NCI-H1417 treated with DMSO at 0.1 percent for 48 hours (cell line): ENCODE data around the gene COPRS.

Experiments
- DNase-seq: peaks from one replicate; lab custom pipeline; 2025; lab: John Stamatoyannopoulos, UW

Gene COPRS, protein sequence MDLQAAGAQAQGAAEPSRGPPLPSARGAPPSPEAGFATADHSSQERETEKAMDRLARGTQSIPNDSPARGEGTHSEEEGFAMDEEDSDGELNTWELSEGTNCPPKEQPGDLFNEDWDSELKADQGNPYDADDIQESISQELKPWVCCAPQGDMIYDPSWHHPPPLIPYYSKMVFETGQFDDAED

DNA sequence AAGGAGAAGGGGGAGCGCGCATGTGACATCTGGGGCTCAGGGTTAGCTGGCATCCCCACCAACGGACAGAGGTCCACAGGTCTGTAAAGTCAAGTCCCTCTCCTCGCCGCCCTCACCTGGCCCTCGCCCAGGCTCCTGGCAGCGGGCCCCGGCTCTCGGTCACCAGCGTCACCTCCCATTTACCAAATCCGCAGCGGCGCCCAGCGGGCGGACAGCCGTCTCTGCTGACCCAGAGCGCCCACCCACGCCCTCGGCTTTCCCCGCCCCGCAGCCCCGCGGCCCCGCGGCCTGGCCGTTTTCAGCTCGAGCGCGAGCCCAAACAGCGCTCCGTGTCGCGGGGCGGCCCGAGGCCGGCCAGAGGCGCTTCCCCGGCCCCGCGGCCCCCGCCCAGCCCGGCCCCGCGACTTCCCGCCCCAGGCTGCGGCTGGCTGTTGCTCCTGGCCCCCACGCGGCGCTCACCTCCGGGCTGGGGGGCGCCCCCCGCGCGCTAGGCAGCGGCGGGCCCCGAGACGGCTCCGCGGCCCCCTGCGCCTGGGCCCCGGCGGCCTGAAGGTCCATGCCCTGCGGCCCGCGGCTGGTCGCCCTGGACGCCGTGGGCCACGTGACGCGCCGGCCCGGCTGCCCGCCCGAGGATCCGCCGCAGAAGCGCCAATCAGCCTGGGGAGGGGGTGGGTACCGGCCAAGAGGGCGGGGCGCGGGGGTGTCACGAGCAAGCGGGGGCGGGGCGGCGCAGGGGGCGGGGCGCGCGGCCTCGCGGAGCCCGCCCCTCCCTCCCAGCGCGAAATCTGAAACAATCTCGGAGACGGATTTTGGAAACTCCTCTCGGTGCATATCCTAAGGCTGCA lies at the start of gene COPRS:
TSS of gene COPRS (minus strand) at position 603 of the 845 bp plus-strand sequence. CDS start at position 558, 45 bp downstream.
- no peak for DNase-seq

DNA sequence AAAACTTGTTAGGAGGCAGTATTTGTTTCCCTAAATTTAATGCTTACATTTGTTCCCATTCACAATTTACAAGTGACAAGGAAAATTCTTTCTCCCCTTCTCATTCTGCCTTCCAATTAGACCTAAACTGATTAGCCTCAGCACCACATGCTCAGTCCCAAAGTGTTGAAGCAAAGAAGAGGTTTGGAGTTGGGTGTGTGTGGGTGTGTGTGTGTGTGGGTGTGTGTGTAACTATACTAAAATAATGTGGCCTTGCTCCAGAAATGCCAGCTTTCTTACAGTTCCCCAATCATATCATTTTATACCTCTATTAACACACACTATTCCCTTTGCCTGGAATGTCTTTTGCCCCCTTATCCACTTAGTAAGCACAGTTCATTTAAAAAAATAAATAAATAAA lies 49.3 kb upstream of the COPRS start:
- no peak for DNase-seq

DNA sequence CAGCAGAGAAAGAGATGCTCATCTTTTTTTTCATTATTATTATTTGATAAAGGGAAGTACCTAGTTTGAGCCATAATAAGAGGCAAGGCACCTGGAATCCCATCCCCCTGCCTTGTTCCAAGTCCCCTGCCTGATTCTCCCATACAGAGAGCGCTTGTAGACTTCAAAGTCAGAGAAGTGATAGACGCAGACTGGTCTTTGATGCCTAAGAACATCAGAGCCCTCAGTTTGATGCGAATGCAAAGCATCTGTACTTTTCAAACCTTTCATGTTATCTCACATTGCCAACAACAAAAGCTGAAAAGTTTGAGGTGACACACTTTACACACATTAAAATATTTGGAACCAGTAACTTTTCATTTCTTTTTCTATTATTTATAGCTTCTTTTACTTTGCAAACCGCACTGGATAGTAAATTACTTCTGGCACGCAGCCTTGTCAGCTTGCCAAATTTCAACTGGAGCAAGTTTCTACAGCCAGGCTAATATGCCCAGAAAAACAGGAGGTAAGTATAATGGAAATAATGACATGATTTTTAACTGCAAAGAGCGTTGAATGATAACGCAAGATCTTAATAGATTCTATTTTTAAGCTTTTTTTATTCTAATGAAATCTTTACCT lies 48.4 kb upstream of the COPRS start:
- no peak for DNase-seq

DNA sequence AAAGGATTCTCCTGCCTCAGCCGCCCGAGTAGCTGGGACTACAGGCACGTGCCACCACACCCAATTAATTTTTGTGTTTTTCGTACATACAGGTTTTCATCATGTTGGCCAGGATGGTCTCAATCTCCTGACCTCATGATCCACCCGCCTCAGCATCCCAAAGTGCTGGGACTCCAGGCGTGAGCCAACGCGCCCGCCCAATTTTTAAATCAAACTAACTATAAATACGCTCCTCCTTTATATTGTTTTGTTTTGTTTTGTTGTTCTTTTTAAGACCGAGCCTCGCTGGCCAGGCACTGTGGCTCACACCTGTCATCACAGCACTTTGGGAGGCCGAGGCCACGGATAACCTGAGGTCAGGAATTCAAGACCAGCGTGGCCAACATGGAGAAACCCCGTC lies 44.4 kb upstream of the COPRS start:
- DNase-seq = no peak

DNA sequence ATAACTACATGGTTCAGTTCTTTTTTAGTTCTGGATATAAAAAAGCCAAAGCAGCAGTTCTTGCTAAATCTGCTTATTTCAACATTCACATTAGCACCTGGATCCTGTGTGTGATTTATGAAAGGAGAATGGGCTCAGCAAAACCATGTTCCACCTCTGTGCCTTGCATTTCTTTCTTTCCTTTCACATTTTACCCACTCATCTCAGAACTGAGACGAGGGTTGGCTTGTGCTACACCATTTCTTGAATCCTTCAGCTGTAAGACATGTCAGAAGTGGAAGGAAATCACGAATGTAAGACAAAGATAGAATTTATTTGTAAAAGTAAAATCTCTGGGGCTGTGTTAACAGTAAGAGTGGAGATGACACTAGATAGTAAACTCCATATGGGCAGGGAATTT lies 43.6 kb upstream of the COPRS start:
- no peak for DNase-seq

DNA sequence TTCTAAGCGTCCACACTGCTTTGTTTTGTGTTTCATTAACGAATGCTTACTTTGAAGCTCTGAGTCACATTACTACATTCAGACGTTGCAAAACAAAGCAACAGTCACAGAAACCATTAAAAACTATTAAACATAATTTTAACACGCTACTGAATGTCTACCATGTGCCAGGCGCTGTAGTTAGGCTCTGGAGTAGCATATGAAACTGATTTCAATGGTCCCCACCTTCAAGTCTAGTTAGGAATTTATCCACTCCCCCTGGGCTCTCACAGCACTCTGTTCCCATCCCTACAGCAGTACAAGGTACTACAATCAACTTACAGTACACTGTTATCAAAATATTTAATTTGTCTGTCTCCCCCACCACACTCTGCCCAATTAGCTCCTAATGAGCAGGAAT lies 41.8 kb upstream of the COPRS start:
- DNase-seq = no peak

DNA sequence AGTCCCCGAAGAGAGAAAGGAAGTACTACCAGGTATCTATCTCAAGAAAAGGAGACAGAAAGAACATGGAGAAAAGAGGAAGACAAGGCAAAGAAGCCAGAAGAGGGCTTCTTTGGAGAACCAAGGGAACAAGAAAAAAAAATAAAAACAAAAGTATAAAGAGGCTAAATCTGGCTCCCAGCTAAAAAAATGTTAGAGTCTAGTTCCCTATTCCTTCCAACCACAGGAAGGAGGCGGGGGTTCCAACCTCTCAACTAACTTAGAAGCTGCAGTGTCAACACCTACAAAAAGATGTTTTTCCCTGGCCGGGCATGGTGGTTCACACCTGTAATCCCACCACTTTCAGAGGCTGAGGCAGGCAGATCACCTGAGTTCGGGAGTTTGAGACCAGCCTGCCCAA lies 29.1 kb upstream of the COPRS start:
- no peak for DNase-seq

DNA sequence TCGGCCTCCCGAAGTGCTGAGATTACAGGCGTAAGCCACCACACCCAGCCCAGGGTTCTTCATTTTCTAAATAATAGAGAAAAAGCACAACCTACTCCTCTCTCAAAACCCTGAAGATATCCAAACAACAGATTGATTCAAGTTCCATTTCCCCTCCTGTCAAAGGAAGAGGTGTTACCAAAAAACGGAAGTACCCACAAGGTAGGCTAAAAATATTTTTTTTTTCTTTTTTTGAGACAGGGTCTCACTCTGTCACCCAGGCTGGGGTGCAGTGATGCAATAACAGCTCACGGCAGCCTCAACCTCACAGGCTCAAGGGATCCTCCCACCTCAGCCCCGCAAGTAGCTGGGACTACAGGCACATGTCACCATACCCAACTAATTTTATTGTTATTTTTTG lies 23.5 kb upstream of the COPRS start:
- DNase-seq = no peak

DNA sequence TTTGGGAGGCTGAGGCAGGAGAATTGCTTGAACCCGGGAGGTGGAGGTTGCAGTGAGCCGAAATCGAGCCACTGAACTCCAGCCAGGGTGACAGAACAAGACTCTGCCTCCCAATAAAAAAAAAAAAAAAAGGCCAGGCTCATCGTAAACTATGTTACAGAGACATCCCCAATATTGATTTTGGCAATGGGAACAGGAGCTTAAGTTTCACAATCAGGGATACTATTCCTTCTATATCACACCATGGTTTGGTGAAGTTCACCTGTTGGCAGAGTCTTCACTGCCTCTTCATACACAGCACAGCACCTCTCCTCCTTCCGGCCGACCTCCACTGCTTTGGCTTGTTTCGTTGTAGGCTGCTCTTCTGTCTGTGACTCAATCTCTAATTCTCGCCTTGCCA lies 21.3 kb upstream of the COPRS start:
- DNase-seq = no peak

DNA sequence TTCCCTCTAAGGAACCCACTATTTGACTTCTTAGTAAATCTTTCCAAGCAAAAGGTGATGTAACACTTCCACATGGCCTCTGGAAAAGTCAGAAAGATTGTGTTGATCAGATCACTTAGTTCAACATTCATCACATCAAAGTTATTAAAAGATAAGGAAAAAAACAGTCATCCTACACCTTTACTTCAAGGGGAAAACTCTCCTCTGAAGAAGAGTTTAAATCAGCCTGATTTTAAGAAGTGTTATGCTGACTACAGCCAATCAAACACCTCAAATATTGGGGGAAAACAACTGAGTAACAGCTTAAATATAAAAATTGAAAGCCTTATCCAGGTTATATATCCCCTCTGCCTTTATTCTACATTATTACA lies 19.6 kb upstream of the COPRS start:
- no peak for DNase-seq

DNA sequence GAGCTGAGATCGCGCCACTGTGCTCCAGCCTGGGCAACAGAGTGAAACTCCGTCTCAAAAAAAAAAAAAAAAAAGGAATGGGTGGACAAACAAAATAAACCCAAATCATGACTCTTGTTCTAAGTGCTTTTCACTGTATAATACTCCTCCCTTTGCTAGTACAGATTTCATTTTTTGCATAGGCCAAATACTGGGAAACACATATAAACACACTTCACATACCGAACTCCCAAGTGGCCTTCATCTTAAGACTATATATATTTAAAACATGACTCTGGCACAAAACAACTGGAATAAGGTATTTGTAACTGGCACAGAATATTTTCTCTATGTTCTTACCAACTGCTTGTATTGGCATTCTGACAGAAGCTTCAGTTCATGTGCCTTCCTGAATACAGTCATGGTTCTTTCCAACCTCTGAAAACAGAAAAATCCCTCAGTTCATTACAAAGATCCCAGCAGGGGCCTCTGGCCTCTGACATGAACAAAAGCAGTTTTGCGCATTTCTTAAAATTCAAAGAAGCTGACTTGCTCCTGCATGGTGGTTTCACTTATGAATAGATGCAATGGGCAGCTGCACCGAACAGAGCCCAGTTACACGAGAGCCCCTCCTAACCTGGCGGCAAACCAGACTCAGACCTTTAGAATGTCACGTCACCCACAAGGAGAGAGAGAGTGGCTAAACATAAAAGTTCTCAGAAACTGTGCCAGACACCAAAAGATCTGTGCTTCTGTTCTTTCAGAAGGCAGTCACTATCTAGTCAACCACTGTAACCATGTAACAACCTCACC lies 19.1 kb upstream of the COPRS start:
- no peak for DNase-seq

DNA sequence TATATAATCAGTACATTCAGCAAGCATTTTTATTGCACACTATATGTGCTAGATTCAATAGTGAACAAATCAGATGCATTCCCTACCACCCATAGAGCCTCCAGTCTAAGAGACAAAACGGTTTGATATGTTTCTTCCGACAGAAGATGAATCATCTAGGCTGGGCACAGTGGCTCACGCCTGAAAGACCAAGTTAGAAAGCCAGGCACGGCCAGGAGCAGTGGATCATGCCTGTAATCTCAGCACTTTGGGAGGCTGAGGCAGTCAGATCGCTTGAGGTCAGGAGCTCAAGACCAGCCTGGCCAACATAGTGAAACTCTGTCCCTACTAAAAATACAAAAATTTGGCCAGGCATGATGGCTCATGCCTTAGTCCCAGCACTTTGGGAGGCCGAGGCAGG lies 18.3 kb upstream of the COPRS start:
- no peak for DNase-seq

DNA sequence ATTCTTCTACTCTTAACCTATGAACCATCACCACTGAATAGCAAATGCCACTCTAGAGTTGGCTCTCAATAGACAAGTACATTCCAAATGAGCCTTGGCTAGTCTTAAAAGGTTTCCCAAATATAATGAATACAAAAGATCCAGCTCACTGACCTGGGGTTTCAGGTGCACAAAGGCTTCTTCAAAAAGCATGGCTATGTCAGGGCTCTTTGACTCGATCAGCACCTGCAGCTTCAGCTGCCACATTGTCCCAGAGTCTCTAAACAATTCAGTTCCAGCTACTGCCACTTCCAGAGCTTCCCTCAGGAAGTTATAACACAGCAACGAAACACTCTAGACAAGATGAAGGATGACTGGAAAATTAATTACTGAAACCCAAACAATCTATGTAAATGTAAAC lies 16.0 kb upstream of the COPRS start:
- DNase-seq = no peak

DNA sequence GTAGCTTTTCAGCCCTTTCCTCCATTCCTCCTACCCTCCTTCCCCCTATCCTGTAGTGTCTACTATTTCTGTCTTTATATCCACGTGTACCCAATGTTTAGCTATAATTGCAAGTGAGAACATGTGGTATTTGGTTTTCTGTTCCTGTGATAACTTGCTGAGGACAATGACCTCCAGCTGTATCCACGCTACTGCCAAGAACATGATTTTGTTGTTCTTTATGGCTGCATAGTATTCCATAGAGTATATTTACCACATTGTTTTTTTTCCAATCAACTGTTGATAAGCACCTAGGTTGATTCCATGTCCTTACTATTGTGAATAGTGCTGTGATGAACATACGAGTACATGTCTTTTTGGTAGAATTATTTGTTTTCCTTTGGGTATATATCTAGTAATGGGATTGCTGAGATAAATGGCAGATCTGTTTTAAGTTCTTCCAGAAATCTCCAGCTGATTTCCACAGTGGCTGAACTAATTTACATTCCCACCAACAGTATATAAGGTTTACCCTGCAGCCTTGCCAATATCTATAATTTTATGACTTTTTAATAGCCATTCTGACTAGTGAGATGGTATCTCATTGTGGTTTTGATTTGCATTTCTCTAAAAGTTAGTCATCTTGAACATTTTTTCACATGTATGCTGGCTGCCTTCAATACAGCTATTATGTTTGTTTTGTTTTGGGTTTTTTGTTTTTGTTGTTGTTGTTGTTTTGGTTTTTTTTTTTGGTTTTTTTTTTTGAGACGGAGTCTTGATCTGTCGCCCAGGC lies 10.9 kb upstream of the COPRS start:
- DNase-seq = no peak

DNA sequence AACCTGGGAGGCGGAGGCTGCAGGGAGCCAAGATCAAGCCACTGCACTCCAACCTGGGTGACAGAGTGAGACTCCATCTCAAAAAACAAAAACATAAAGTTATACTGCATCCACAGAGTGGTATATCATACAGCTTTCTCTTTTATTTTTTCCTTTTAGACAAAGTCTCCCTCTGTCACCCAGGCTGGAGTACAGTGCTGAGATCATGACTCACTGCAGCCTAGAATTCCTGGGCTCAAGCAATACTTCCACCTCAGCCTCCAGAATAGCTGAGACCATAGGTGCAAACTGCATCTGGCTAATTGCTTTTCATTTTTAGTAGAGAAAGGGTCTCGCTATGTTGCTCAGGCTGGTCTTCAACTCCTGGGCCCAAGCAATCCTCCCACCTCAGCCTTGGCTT lies 10.0 kb upstream of the COPRS start:
- no peak for DNase-seq

DNA sequence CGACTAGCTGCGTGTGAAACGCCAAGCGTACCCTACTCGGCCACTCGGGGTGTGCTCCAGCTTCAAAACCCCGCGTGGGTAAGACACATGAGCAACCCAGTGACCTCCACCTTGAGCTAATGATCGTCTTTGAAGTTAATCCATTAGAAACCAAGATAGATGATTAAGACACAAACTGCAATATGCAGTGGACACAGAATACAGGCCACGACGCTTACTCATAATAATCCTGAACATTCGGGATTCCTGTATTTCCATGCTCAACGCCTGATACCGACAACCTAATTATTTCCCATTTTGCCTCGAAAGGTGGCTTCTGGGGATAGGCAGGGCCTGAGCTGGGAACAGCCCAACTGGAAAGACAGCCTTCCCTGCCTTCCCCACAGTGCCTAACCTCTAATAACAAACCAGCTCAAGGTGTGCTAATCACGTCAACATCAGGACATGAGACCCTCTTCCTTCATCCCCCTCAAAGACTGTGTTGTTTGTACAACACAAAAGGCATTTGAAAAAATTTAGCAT lies 504 bp upstream of the COPRS start:
- no peak for DNase-seq

DNA sequence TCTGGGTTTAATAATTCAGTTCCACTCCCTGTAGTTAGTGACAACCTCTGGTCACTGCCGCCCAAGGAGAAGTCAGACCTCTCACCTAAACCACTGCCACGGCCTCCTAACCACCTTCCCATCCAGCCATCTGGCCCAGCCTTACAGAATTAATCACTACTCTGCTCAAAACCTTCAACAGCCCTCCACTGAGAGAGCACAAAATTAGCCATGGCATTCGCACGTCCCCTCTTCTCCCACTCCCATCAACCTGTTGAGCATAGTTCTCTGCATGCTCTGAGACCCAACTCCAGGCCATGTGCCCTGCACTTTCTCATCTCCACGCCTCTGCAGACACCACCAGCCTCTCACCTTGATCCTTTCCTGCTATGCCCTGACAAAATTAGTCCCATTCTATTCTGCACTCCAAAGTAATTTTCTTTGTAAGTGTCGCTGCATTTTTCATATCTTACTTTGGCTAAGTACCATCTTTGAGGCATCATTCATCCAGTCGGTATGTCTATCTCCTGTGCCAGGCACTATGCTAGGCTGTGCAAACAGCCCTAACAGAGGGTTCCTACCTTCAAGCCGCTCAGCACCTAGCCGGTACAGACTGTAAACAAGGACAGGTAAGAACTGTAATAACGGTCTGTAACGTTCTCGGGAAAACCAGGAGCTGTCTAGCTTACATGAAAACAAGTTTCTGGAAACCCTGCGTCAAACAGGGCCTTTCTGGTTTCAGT lies 963 bp downstream of the COPRS start:
- no peak for DNase-seq

DNA sequence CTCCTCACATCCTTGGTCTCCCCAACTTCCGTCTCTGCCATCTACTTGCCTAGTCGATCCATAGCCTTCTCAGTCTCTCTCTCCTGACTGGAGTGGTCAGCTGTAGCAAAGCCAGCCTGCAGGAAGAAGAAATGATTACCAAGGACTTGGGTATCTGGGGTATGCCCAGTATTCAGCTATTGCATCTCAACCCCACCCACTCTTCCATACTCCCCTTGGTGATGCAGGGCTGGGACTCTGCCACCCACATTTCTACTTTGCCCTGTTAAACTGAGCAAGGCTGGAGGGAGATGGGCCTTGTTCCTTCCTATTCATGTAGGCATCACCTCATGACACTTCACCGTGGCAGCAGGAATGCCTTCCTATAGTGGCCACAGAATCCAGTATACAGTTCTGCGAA lies 2.3 kb downstream of the COPRS start:
- no peak for DNase-seq

DNA sequence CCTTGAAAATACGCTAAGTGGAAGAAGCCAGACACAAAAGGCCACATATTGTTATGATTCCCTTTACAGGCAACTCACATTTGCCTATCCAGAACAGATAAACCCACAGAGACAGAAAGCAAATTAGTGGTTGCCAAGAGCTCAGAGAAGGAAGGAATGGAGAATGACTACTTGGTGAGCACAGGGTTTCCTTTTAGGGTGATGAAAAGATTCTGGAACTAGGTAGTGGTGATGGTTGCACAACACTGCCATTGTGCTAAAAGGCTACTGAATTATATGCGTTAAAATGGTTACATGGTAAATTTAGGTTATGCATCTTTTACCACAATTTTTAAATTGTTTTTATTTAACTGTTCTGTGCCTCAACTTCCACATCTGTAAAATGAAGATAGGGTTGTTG lies 4.4 kb downstream of the COPRS start:
- DNase-seq = no peak

DNA sequence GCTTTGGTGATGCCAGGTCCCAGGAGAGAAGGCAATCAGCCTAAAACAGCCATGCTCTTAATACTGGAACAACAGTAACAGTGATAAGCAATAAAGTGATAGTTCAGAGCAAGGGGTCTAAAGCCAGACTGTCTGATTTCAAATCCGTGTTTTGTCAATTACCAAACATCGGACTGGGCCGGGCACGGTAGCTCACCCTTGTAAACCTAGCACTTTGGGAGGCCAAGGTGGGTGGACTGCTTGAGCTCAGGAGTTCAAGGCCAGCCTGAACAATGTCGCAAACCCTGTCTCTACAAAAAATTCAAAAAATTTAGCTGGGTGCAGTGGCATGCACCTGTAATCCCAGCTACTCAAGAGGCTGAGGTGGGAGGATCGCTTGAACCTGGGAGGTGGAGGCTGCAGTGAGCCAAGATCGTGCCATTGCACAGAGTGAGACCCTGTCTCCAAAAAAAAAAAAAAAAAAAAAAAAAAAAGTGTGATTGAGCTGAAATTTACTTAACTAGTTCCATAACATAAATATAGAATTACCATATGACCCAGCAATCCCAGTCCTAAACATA lies 5.1 kb downstream of the COPRS start:
- DNase-seq = no peak

DNA sequence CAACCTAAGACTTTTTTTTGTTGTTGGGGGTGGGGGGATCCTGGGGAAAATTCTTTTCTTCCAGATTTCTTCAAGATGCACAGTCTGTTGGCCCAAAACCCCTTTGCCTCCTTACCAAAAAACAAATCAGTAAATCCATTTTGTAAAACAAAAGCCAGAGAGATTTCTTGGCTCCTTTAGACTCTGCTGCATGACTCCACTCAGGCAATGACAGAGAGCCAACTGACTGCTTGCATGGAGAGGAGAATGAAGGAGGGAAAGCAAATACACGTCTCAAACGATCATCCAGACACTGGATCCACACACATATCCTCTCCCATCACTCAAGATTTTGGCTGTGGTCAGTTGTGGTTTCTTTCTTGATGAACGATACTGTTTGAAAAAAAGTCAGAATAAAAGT lies 13.8 kb downstream of the COPRS start:
- no peak for DNase-seq
